GM19328 (cell line): ENCODE measurements around the gene ZNF467.

ENCODE experiments used
- ATAC-seq: cut with Tn5 transposase; IDR thresholded peaks from one replicate; pipeline ENCODE4 v1.9.1; 2021; ENCODE audit warnings: mild to moderate bottlenecking, moderate library complexity; ENCODE audit not compliant: unreplicated experiment

ZNF467 gene

DNA sequence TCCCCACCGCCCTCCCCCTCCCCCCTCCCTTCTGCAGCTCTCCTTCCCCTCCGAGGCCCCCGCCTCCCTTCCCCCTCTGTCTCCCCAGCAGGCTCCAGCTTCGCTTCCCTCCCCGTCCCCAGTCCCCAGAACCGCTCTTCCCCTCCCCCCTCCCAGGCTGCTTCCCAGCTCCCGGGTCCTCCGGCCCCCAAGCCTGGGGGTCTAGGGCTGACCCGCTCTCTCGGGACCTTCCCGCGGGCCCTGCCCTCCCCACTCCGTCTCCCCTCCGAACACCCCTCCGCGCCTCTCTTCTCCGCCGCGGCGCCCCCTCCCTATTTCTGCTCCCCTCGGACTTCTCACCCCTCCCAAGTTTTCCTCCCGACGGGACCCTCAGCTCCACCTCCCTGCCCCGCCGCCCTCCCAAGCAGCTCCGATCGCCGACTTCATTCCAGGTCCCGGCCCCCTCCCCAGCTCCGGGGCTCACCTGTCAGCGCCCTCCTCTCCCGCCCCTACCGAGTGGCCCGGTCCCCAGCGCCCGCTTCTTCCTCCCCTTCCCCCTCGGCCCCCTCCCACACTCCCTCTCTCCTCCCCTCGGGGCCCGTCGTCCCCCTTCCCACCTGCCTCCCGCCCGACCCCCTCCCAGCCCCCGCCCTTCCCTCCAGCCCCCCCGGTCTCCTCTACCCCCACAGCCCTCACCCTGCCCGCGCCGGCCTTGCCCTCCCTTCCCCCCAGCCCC, 990 bp downstream of the ZNF467 start:
- ATAC-seq = no peak

DNA sequence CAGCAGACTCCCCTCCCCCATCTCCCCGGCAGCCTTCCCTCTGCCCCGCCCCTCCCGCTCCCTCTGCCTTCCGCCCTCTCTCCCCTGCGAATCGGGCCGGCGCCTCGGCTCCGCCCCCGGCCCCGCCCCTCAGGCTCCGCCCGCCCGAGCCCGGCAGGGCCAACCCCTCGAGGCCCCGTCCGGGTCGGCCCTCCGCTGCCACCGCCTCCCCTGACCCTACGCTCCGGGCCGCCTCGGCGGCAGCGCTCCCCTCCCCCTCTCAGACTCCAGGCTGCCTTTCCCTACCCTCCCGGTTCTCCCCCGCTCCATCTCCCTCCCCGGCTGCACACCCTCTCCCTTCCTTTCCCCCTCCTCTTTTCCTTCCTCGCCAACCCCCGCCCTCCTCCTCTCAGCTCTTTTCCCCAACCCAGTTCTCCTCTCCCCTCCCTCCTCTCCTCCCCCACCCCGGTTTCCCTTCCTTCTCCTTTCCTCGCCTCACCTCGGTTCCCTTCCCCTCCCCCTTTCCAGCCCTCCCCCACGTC, 1.6 kb downstream of the ZNF467 start:
- ATAC-seq = peak; percentile 79

DNA sequence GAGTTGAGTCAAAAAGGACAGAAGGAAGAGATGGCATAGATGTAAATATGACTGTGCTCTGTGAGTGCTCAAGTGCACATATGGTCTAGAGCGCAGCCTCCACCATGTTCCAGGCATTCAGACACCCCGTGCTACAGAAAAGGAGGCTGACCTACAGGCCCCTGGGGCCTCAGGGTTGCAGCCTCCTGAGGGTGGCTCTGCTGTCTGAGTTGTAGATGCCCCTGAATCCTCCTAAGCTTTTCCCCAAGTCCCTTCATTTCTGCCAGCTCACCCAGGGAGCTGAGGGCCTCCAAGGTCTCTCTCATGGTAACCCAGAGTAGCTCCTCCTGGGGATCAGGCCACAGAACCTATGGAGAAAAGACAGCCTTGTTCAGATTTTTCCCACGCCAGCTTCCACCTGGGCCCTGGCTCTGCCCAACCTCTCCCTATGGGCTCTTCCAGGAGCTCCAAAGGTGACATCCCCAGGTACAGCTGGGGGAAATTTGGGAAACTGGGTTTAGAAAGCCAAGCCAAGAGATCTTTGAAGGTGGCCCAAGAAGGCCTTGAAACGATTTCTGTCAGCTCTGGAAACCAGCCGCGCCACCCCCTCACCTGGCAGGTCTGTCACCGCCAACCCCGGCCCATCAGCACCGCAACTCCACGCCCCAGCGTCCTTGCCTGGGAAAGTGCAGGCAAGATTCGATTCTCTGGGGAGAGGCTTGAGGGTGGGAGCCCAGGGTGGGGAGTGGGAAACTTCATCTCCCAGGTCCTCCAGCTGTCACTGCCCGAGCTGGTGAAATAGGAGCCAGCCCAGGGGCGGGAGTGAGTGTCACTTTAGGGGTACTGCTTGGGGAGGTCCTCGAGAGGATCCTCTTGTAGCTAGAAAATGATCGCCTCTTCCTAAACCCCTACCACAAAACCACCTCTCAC, 2.4 kb downstream of the ZNF467 start:
- no peak for ATAC-seq

DNA sequence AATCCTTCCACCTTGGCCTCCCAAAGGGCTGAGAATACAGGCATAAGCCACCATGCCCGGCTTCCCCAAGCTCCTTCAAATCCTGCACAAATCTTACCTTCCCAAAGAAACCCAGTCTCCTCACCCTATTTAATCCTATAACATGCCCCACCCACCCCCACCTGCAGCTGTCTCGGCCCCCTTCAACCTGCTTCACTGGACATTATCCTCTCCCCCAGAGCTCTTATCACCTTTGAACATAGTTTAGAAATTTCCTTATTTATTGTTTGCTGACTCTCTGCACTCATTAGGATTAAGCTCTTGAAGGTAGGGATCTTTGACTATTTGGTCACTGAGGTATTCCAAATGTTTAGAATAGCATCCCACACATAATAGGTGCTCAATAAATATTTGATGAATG, 3.5 kb downstream of the ZNF467 start:
- no peak for ATAC-seq

DNA sequence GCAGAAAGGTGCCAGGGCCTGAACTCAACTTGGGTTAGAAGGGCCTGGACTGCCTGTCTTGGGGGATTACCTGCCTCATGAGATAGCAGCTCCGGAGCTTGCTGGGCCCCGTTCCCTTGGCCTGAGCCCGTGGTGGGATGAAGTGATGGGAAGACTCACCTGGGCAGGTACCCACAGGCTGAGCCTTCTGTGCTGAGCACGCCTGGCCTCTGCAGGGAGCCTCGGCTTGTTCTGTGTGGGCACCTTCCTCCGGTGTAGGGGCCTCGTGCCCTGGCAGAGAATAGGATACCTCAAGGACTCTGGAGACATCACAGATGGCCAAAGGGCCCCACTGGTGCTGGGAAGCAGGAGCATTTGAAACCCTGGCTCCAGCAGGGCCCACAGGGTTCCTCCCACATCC, 4.5 kb downstream of the ZNF467 start:
- no peak for ATAC-seq

DNA sequence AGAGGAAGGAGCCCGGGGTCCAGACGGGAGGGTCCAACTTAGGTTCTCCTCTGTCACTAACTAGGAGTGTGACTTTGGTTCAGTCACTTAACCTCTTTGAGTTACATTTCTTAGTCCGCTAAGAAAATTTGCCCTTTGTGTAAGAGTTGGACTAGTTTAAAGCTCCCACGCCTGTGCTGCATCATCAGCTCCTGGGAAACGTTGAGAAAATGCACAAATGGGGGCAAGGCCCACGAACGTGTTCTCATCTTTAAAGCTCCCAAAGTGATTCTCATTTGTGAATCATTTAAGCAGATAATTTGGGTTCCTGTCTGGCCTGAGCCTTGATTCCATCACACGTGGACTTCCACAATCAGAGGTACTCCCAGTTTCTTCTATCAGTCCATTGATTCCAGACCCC, 6.3 kb downstream of the ZNF467 start:
- ATAC-seq = no peak

DNA sequence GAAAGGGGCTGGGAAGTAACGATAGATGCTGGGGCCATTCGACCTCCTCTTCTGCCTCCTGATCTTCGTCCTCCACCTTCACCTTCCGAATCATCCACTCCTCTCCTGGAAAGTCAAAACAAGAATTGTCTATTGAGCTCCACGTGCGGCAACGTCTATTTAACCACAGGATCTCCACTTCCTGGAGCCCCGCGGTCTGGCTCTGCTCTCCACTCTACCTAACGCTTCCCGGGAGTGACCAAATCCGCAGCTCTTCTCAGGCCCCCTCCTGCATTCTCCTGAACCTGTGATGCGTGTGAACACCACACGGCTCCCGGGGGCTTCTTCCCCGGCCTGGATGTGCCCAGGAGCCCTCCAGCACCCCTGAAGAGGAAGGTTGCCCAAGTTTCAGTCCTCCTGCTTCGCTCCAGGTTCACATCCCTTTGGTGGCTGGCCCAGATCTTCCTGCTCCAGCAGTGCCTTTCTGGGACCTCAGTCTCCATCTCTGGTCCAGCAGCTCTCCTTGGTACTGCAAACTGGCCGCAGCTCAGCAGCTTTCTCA, 7.2 kb downstream of the ZNF467 start:
- ATAC-seq = no peak

DNA sequence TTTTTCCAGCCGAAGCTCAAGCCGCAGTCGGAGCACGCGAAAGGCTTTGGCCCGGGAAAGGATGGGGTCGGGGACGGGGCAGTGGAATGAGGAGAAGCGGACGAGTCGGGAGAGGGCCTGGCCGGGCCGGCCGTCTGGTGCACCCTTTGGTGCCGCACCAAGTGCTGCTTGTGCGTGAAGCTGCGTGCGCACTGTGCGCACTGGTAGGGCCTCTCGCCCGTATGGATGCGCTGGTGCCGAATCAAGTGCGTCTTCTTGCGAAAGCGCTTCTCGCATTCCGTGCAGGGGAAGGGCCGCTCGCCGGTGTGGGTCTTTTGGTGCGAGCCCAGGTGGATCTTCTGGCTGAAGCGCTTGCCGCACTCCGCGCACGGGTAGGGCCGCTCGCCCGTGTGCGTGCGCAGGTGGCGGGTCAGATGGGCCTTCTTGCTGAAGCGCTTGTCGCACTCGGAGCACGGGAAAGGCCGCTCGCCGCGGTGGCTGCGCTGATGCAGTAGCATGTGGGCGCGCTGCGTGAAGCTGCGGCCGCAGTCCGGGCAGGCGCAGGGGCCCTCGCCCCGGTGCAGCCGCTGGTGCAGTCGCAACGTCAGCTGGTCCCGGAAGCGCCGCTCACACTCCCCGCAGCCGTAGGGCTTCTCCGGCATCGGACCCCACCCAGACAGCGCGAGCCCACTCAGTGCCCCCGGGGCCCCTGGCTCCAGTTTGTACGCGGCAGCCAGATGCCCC, 7.8 kb downstream of the ZNF467 start:
- ATAC-seq = no peak

DNA sequence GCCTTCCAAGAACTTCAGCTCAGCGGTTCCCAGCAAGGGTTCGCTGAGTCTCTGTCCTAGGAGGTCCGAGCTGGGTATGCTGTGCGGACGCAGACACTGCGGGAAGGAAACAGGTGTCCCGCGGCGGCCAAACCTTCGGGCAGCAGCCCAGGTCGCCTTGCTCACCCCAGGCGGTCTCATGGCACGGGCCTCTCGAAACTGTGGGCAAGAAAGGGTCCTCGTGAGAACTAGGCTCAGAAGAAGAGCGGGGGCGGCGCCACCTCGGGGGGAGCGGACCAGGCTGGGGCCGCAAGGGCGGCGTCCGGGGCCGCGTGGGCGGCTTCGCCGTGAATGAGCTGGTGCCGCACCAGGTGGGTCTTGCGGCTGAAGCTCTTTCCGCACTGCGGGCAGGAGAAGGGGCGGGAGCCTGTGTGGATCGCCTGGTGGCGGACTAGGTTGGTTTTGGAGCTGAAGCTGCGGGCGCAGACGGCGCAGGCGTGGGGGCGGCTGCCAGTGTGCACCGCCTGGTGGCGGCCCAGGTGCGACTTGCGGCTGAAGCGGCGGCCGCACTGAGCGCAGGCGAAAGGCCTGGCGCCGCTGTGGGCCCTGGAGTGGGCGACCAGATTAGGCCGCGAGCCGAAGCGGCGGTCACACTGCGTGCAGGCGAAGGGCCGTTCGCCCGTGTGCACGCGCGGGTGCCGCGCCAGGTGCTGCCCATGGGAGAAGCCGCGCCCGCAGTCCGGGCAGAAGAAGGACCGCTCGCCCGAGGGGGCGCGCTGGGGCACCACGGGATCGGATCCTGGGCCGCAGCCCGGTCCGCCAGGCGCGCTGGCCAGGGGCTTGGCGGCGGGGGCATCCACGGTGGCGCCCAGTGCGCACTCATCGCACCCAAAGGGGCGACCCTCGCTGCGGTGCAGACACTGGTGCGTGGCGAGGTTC, 8.6 kb downstream of the ZNF467 start:
- no peak for ATAC-seq

DNA sequence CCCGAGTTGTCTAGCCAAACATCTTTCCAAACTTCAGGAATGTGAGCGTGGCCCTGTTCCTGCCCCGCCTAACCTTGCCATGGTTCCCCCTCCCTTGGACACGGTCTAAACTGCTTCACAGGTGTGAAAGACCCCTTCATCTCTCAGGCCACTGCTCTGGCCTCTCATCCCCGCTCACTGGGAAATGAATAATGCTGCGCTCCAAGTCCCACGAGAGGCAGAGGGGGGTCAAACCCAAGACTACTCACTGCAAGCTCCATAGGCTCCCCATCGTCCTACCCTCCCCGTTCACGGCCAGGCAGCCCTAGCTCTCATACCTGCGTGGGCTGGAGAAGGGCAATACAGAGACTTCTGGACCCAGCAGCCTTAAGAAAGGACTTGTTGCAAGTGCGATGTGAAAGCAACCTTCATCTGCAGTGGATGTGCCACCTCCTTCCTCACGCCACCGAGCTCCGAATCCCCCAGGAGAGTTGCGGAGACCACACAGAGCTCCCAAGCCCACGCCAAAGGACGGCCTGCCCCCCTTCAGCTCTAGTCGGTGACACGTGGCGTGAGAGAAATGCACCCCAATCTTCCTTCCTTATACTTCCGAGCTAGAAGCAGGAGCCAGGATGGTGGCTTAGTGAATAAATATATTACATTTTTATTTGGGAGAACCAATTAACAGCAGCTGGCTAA, 9.7 kb downstream of the ZNF467 start:
- no peak for ATAC-seq

DNA sequence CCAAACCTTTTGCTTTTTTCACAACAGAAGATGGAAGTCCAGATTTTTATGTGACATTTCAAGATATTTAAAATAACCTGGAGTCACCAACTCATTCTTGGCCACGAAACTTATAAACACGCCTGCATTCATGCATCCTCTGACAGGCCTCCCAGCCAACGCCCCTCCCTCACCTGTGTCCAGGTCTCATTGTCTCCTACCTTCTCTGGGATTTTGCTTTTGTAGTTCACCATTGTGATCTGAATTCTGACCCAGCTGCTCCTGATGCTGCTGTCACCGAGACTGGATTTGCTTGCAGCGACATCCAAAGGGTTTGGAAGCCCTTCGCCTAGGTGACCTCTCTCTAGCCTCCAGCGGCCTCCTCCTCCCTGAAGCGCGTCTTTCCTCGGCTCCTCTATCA, 10.8 kb downstream of the ZNF467 start:
- ATAC-seq = no peak

DNA sequence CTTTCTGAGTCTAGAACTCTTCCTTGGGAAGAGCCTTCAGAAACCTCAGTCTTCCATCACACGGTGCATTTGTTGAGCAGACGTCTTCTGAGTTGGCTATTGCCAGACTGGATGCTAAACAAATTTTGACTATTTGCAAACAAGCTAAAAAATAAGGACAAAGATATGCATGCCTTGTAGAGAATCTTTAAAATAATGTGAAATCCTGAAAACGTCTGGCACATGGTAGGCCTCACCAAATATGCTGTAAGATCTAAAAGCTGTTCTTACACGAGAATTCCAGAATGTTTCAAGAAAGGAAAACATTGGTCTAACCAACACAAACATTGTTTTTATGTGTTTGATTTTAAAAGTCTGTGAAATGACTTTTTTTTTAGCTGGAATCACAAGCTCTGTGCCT, 11.3 kb downstream of the ZNF467 start:
- ATAC-seq = no peak

DNA sequence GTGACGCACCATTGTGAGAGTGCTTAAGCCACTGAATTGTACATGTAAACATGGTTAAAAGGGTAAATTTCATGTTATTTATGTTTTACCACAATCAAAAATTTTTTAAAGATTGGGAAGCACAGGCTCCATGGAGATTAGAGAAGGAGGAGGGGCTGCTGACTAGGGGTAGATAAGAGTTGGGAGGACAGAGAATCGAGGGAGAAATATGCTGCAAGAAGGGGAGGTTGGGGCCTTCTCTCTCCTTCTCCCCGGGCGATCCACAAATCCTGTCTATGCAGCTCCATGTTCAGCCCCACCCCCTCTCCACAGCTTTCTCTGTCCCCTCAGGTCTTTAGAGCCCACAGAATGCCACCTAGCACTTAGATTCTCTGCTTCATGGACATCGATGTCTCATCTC, 12.1 kb downstream of the ZNF467 start:
- no peak for ATAC-seq

DNA sequence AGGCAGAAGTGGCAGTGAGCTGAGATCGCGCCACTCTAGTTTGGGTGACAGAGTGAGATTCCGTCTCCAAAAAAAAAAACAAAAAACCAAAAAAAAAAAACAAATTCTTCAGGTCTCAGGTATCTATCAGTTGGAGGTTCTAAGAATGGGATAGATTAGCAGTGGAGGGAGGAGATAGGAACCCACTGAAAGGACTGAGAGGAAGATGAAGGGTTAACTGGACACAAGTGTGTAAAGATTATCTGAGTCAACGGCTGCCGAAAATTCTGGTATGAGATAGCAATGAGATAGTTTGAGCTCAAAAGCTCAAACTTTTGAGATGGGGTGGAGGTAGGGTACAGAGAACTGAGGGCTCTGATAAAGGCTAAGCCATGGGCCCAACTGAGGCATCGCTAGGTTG, 12.8 kb downstream of the ZNF467 start:
- ATAC-seq = no peak

DNA sequence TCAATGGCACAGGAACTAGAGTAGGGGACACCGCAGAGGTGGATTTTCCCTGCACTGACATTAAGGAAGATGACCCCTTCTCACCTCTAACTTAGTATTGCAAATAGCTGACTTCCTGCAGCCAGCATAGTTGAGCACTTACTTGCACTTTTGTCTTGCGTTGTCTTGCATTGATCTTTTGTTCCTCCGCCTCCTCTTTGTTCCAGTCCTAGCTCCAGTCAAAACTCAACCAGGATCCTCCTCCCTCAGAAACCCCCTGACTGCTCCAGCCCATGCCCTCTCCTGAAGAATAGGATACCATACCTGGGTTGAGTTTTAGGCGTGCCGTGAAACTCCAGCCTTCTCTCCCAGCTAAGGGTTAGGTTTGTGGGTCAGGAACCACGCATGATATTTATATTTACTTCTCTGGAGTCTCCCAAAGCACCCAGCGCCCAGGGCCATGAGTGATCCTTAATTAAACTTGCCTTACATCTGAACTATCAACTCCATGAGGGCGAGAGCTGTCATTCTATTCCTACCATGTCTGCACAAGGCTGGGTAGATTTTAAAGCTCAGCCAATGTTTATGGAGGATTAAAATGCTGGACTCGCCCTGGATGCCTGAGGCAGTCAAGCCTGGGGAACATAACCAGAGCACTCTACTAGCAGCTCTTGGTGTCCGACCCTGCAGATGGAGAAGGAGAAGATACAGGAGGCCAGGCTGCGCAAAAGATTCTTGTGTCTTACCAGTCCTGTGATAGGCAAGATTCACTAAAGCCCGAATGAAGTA, 14.1 kb downstream of the ZNF467 start:
- ATAC-seq = no peak

DNA sequence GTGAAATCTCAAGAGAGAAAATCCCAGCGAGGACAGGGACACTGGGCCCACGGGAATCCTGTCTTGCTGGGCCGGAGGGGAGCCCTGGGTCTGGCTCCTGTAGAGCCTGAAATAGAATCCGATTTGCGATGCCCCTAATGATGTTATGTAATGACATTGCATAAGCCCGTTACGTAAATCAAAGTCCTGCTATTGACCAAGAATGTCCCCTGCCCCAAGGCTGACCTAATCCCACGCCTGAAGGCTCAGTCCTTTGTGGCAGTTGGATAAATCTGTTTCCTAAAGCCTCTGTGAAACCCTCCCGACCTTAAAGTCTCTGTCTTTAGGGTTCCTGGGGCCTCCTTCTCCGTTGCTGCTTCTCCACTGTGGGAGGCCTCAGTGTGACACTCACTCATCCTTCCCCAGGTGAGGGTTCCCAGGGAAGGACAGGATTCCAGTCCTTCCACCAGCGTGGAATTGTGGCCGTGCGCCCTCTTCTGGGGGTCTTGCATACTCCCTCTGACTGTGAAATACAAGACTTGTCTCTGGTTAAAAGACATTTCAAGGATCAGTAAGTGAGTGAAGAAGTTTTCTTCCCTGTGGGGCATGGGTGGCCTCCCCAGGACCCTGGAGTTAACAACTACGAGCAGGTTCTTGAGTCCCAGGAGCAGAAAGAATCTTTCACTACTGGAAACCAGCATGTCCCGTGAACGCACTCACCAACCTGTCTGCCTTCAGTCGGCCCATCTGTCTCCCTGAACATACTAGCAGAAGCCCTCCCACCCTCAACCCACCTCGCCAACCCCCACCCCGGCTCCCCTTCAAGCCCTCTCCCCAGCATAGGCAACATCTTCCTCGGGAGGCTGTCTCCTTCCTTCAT, 19.8 kb downstream of the ZNF467 start:
- ATAC-seq = no peak

DNA sequence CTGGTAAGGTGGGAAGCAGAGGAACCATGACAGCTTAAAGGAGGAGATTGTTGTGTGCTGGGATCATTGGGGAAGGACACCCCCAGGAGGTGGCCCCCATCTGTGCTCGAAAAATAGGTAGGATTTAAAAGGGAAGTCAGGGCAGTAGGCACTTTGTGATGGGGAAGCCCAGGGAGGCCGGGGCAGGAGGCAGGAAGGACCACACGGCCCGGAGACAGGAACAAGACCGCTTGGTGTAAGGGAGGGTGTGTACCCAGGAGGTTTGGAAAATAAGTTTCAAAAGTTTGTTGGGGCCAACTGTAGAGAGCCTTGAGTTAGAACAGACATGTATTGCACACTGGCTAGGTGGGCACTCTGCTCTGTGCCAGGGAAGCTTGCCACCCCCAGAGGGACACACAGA, 20.7 kb downstream of the ZNF467 start:
- no peak for ATAC-seq
